Smooth muscle cell (in vitro differentiated cells): ENCODE data around the gene RNF114. TPM values are rescaled to one million over a fixed set of nuclear protein-coding genes. Genes with fewer than 3 reads are reported as not detected.

Experiments used
- DNase-seq: peaks from one replicate; lab custom pipeline; 2025; ENCODE audit not compliant: unreplicated experiment; lab: John Stamatoyannopoulos, UW
- H2AFZ ChIP-seq: fragments of 200-600 bp; sonication (generic); 2 replicates; pipeline ENCODE4 v1.6.0; 2016; ENCODE audit warnings: antibody characterized with exemption, low read depth, mild to moderate bottlenecking
- H3F3A ChIP-seq: fragments of 200-600 bp; sonication (generic); 2 replicates; pipeline ENCODE4 v1.6.0; 2017; ENCODE audit warnings: antibody characterized with exemption, low read depth
- H3K27ac ChIP-seq: fragments of 200-600 bp; sonication (generic); 2 replicates; pipeline ENCODE4 v1.5.1; 2016; ENCODE audit warnings: low read depth, mild to moderate bottlenecking
- H3K27me3 ChIP-seq: fragments of 200-600 bp; sonication (generic); 2 replicates; pipeline ENCODE4 v1.6.1; 2016; ENCODE audit warnings: low read depth, mild to moderate bottlenecking
- H3K36me3 ChIP-seq: fragments of 200-600 bp; sonication (generic); 2 replicates; pipeline ENCODE4 v1.5.1; 2016; ENCODE audit warnings: low read depth
- H3K4me1 ChIP-seq: fragments of 200-600 bp; sonication (generic); 2 replicates; pipeline ENCODE4 v1.5.1; 2016; ENCODE audit warnings: low read depth
- H3K4me2 ChIP-seq: fragments of 200-600 bp; sonication (generic); 2 replicates; pipeline ENCODE4 v1.6.0; 2016; ENCODE audit warnings: mild to moderate bottlenecking
- H3K4me3 ChIP-seq: fragments of 200-600 bp; sonication (generic); 2 replicates; pipeline ENCODE4 v1.5.1; 2016; ENCODE audit warnings: mild to moderate bottlenecking
- H3K79me2 ChIP-seq: fragments of 200-600 bp; sonication (generic); 2 replicates; pipeline ENCODE4 v1.6.0; 2016; ENCODE audit warnings: low read depth, mild to moderate bottlenecking
- H3K9ac ChIP-seq: fragments of 200-600 bp; sonication (generic); 2 replicates; pipeline ENCODE4 v1.6.0; 2016; ENCODE audit warnings: low read depth
- H3K9me3 ChIP-seq: fragments of 200-600 bp; sonication (generic); replicated peaks from 2 replicates; pipeline ENCODE4 v1.5.1; 2016; ENCODE audit warnings: low read depth
- H4K20me1 ChIP-seq: fragments of 200-600 bp; sonication (generic); 2 replicates; pipeline ENCODE4 v1.6.0; 2016; ENCODE audit warnings: low read depth
- WGBS: methylation state at CpG from one replicate; pipeline ENCODE4 v1.1.7; 2016; ENCODE audit warnings: low lambda C conversion rate; 5-methylcytosine and 5-hydroxymethylcytosine counted together
- polyA plus RNA-seq: library from polyadenylated mRNA; unstranded; fragments of >200 nt; fragmentation: Nextera tagmentation; extraction: Ambion mirVana; gene quantifications from 2 replicates; pipeline ENCODE4 v1.2.1, GENCODE V29; 2016
- total RNA-seq: library from RNA; depleted of rRNA; stranded (reverse); fragments of >200 nt; gene quantifications from 2 replicates; pipeline ENCODE4 v1.2.3, GENCODE V29; 2014
- TF ChIP-seq, protein P1 (sequence below): fragments of 200-600 bp; sonication (generic); IDR thresholded peaks from 2 replicates; pipeline ENCODE4 v1.5.1; 2017; ENCODE audit warnings: borderline replicate concordance, mild to moderate bottlenecking, antibody characterized with exemption; ENCODE audit not compliant: insufficient read depth, poor library complexity, severe bottlenecking

RNF114 gene
- total and polyA plus RNA-seq, 2 experiments from 2014 or later = 54.2 to 80.5 TPM

DNA sequence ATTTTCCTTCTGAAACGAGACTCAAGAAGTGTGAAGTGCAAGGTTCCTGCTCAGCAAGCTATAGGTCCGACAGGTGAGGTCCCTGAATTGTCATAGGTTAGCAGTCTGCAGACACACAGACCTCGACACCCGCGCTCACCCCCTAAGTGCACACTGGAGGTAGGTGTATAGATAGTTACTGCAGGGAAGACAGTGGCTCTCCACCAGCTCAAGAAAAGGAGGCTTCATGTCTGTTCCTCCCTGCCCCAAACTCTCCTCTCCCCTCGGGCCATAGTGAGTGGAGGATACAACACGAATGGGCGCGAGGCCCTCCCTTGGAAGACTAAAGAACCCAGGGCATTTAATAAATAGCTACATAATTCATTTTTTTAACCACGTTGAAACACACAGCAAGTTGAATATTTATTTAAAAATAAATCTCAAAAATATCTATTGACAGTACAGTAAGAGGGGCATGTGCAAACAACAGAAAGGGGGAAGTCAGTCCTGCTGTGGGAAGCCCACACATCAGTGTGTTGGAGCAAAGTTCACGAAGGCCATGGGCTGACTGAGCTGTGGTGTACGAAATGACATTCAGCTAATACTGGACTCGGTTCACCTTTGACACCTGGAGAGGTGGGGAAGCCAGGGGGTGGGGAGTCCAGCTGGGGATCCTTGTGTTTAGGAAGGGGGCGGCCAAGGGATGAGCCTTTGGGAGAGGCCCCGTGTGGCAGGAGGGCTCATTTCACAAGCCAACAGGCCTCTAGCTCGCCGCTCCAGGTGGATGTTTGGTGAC is 31.6 kb upstream of the RNF114 start:
- Histone ChIP-seq H3K79me2 (peaks cover 9% of the 10 kb centered on the region), H3K4me2 (no peak overlapping the region), H3K36me3 (no peaks in the 10 kb centered on the region), H3K4me1 (no peaks in the 10 kb centered on the region), H3K27me3 (no peaks in the 10 kb centered on the region), H4K20me1 (peaks cover 61% of the 10 kb centered on the region), H3K4me3 (no peak overlapping the region), H2AFZ (no peak overlapping the region), H3K9me3 (no peaks in the 10 kb centered on the region), H3K9ac (no peak overlapping the region), H3F3A (no peaks in the 10 kb centered on the region), H3K27ac (no peak overlapping the region)
- TF ChIP-seq, protein P1, sequence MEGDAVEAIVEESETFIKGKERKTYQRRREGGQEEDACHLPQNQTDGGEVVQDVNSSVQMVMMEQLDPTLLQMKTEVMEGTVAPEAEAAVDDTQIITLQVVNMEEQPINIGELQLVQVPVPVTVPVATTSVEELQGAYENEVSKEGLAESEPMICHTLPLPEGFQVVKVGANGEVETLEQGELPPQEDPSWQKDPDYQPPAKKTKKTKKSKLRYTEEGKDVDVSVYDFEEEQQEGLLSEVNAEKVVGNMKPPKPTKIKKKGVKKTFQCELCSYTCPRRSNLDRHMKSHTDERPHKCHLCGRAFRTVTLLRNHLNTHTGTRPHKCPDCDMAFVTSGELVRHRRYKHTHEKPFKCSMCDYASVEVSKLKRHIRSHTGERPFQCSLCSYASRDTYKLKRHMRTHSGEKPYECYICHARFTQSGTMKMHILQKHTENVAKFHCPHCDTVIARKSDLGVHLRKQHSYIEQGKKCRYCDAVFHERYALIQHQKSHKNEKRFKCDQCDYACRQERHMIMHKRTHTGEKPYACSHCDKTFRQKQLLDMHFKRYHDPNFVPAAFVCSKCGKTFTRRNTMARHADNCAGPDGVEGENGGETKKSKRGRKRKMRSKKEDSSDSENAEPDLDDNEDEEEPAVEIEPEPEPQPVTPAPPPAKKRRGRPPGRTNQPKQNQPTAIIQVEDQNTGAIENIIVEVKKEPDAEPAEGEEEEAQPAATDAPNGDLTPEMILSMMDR = no peak
- no peak for DNase-seq
- 95% methylated on average over 17 of the region's 17 CpGs for WGBS

DNA sequence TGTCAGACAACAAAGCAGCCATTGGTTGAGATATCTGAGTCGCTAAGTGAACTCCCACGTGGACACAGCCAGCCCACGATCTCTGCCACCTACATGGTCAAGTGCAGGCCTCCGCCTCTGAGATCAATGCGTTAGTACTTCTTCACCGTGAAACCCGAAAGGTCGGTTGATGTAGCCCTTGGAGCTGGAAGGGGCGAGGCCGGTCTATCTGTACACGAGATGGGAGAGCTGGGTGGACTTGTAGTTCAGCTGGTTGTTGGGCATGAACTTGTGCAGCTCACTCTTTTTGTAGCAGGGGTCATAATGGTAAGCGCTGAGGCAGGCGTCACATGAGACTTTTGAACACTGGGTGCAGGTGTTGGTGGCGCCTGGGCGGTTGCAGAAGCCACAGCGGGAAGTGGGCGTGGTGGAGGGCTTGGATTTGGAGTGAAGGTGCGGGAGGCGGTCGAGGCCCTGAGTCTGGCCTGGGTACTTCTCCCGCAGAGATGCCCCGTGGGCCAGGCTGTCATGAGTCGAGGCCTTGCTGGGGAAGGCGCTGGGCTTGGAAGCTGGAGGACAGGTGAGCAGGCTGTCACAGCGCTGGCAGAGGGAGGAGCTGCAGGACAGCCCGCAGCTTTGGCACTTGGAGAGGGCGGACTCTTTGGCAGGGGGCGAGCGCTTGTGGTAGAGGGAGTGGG is 30.6 kb upstream of the RNF114 start:
- peaks cover 18% of the 10 kb centered on the region for H3K79me2 ChIP-seq
- H3K9ac ChIP-seq = no peak overlapping the region
- H3K9me3 ChIP-seq = no peaks in the 10 kb centered on the region
- H3K4me1 ChIP-seq = no peaks in the 10 kb centered on the region
- no peaks in the 10 kb centered on the region for H3K36me3 ChIP-seq
- no peak overlapping the region for H3K27ac ChIP-seq
- no peak overlapping the region for H3K4me3 ChIP-seq
- peaks cover 64% of the 10 kb centered on the region for H4K20me1 ChIP-seq
- H3F3A ChIP-seq = no peaks in the 10 kb centered on the region
- H3K4me2 ChIP-seq = no peak overlapping the region
- no peak for DNase-seq
- WGBS = 97% methylated on average over 29 of the region's 29 CpGs
- no peak overlapping the region for H2AFZ ChIP-seq
- TF ChIP-seq, protein P1 = no peak
- no peaks in the 10 kb centered on the region for H3K27me3 ChIP-seq

DNA sequence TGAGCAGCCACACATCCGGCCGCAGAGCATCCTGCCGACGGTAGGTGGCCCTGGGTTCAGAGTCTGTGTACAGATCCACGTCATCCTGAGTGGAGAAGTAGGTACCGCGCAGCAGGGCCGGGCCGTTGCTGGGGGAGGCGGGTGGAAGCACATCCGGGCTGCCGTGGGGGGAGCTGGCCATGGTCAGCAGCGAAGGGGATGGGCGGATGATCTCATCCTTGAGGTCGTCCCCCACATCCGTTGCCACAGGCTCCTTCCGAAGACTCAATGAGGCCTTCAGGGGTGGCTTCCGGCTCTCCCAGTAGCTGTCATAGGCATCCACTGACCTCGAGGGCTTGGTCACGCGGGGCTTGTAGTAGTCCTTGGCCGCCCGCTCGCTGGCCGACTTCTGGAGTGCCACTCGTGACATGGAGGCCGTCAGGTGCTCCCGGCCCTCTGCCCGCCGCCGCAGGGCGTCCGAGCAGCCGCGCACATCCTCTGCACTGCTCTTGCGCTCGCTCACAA is 30.0 kb upstream of the RNF114 start:
- Histone ChIP-seq H4K20me1 (peaks cover 70% of the 10 kb centered on the region), H2AFZ (no peak overlapping the region), H3K4me3 (no peak overlapping the region), H3K9me3 (no peaks in the 10 kb centered on the region), H3K4me2 (no peak overlapping the region), H3F3A (no peaks in the 10 kb centered on the region), H3K36me3 (no peaks in the 10 kb centered on the region), H3K79me2 (peaks cover 24% of the 10 kb centered on the region), H3K27me3 (no peaks in the 10 kb centered on the region), H3K4me1 (no peaks in the 10 kb centered on the region), H3K9ac (no peak overlapping the region), H3K27ac (no peak overlapping the region)
- TF ChIP-seq, protein P1 = no peak
- DNase-seq = no peak
- 97% methylated on average over 31 of the region's 37 CpGs for WGBS
